Muscle layer of colon (tissue), 2 donors: ENCODE measurements around the gene DNMT3A.
"Not testable (repeated sequence)": the region's sequence is repeated elsewhere in the genome, so short reads cannot be mapped to it uniquely, and the experiment has no call there.

ENCODE experiments used
- H3K27ac ChIP-seq: one replicate; pipeline ENCODE4 v1.7.0; 2013; ENCODE audit warnings: low read depth, mild to moderate bottlenecking, low read length, moderate library complexity
- H3K27me3 ChIP-seq, 2 donors: one replicate each; pipeline ENCODE4 v1.7.0; 2013; ENCODE audit warnings: low read length in 2 of 2, mild to moderate bottlenecking in 2 of 2; ENCODE audit not compliant: insufficient read depth in 2 of 2, control insufficient read depth in 1 of 2
- H3K36me3 ChIP-seq: one replicate; pipeline ENCODE4 v1.7.0; 2013; ENCODE audit warnings: mild to moderate bottlenecking, low read length; ENCODE audit not compliant: insufficient read depth
- H3K4me1 ChIP-seq: one replicate; pipeline ENCODE4 v1.7.0; 2013; ENCODE audit warnings: mild to moderate bottlenecking, low read length; ENCODE audit not compliant: insufficient read depth
- H3K4me3 ChIP-seq, 2 donors: one replicate each; pipeline ENCODE4 v1.7.0; 2013; ENCODE audit warnings: low read length in 2 of 2, low read depth in 1 of 2, mild to moderate bottlenecking in 1 of 2, moderate library complexity in 1 of 2
- H3K9ac ChIP-seq: one replicate; pipeline ENCODE4 v1.7.0; 2013; ENCODE audit warnings: low read length
- H3K9me3 ChIP-seq: one replicate; pipeline ENCODE4 v1.7.0; 2013; ENCODE audit warnings: mild to moderate bottlenecking, low read length
- donor health status: abdominal sarcoma.
- donor health status: Adenocarcinoma of cecum.

DNMT3A gene

DNA sequence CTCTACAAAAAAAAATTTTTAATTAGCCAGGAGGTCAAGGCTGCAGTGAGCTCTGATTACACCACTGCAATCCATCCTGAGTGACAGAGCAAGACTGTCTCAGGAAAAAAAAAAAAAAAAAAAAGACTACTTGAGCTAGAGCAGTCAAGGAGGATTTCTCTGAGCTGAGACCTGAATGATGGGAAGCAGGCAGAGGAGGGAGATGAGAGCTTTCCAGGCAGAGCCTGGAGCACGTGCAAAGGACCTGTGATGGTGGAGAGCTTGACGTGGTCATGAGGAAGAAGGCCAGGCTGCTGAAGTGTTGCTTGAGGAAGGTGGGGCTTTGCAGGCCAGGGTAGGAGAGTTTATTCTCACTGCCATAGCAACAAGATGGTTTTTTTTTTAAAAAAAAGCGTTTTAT, 121.4 kb downstream of the DNMT3A start:
- Histone ChIP-seq H3K9me3 (no peaks in the 10 kb centered on the region), H3K9ac (no peak overlapping the region), H3K27me3 (no peaks in the 10 kb centered on the region), H3K4me1 (no peaks in the 10 kb centered on the region), H3K4me3 (no peak overlapping the region), H3K36me3 (no peaks in the 10 kb centered on the region), H3K27ac (no peak overlapping the region)

DNA sequence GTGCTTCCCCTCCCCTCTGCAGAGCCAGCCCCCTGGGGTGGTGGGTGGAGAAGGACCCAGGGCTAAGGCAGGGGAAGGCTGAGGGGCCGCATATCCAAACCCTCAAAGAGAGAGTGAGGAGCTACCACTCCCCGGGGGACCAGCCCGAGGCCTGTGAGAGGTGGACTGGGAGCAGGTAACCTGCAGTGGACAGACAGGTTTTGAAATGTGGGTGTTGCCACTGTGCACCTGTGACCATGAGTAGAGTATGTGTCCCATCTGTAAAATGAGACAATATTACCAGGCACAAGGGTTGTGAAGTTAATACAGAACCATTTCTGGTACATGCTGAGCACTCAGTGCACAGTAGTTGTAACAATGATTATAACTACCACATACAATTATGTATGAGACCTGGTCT, 122.1 kb downstream of the DNMT3A start:
- Histone ChIP-seq H3K4me1 (no peaks in the 10 kb centered on the region), H3K36me3 (no peaks in the 10 kb centered on the region), H3K27me3 (no peaks in the 10 kb centered on the region), H3K9me3 (no peaks in the 10 kb centered on the region), H3K27ac (no peak overlapping the region), H3K9ac (no peak overlapping the region), H3K4me3 (no peak overlapping the region)

DNA sequence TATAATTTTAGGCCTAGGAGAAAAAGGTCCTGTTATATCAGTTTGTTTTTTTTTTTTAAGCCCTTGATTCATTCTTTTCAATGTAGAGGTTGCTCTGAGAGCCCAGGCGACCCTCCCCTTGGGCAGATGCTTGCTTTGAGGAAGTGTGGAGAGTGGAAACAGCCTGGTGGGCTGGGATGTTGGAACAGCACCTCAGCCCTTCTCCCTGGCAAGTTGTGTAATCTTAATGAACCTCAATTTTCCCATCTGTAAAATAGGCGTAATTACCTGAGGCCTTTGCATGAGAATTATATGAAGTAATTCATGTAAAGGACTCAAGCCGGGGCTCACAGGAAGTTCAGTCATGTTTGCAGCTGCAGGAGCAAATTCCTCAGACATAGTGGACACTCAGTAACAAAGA, 123.6 kb downstream of the DNMT3A start:
- Histone ChIP-seq H3K4me1 (no peaks in the 10 kb centered on the region), H3K9ac (no peak overlapping the region), H3K36me3 (no peaks in the 10 kb centered on the region), H3K9me3 (no peaks in the 10 kb centered on the region), H3K27ac (no peak overlapping the region), H3K27me3 (no peaks in the 10 kb centered on the region), H3K4me3 (no peak overlapping the region)

DNA sequence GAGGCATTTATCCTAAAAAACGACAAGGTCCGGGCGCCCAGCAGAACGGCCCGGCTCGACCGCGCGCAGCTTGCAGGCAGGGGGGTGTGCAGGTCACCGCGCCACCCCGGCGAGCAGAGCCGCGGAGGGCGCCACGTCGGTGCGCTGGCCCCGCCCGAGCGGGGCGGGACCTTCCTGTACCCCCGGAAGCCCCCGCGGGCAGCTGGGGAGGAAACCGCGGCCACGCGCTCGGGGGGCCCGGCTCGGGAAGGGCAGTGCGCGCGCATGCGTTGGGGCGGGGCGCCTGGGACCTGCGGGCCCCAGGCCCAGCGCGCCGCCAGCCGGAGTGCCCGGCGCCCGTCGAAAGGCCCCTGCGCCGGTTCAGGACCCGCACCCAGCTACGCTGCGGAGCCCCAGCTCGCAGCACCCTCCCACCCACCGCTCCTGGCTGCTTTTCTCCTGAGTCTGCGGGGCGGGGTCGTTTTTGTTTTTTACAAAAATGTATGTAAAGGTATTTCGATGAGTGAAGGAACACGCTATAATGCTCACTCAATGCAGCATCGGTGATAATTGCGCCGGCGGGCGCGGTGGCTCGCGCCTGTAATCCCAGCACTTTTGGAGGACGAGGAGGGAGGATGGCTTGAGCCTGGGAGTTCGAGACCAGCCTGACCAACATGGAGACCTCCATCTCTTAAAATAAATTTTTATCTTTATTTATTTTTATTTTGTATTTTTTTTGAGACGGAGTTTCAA, 125.6 kb downstream of the DNMT3A start:
- H3K36me3 ChIP-seq, result no peaks in the 10 kb centered on the region
- H3K9me3 ChIP-seq, result no peaks in the 10 kb centered on the region
- no peaks in the 10 kb centered on the region for H3K27me3 ChIP-seq
- H3K4me3 ChIP-seq, result peak overlapping the region; percentile 37 to 63
- no peaks in the 10 kb centered on the region for H3K4me1 ChIP-seq
- H3K9ac ChIP-seq, result no peak overlapping the region
- H3K27ac ChIP-seq, result peak overlapping the region; percentile 49

DNA sequence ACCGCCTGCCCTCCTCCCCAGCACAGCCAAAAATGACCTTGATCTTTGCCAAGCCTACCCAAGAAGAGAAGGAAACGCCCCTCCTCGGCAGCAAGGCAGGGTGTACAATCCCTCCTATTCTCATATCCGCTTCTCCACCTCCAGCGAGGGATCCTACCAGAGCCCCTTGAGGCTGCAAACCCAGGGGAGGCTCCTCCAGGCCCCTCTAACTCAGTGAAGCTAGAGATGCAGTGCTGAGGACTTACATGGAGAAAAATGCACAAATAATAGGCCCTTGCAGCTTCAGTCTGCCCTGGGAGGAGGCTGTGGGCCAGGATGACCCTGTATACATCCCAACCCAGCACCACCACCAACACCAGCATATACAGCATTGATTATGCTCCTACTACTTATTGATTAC, 126.5 kb downstream of the DNMT3A start:
- H3K4me3 ChIP-seq, result no peak overlapping the region
- H3K4me1 ChIP-seq, result no peaks in the 10 kb centered on the region
- H3K27me3 ChIP-seq, result no peaks in the 10 kb centered on the region
- no peak overlapping the region for H3K9ac ChIP-seq
- H3K9me3 ChIP-seq, result no peaks in the 10 kb centered on the region
- no peaks in the 10 kb centered on the region for H3K36me3 ChIP-seq
- no peak overlapping the region for H3K27ac ChIP-seq

DNA sequence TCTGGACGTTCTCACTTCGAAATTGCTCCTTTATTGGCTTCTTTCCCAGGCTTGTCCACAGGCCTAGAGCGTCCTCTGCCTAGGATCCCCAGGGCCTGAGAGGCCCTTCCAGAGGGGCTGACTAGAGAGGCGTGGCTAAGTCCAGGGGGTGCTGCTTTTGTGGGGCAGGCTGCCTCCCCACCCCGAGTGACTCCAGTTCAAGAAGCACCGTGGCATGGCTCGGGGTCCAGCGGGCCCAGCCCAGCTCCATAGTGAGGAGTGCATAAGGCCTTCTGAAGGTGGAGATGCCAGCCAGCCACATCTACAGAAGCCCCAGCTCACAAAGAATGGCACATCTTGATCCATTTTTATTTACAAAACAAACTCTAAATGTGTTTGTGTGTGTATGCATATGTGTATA, 128.5 kb downstream of the DNMT3A start:
- H3K4me1 ChIP-seq, result no peaks in the 10 kb centered on the region
- H3K36me3 ChIP-seq, result no peaks in the 10 kb centered on the region
- no peak overlapping the region for H3K9ac ChIP-seq
- H3K27ac ChIP-seq, result no peak overlapping the region
- no peaks in the 10 kb centered on the region for H3K9me3 ChIP-seq
- no peaks in the 10 kb centered on the region for H3K27me3 ChIP-seq
- H3K4me3 ChIP-seq, result no peak overlapping the region

DNA sequence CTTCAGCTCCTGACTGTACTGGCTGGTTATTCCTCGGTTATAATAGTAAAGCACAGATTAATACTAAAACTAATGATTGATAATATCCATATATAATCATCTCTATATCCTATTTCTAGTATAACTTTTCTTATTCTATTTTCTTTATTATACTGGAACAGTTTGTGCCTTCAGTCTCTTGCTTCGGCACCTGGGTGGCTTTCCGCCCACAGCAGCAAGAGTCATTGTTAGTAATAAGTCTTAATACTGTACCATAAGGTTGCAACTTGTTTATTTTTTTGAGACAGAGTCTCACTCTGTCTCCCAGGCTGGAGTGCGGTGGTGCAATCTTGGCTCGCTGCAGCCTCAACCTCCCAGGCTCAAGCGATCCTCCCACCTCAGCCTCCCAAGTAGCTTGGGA, 130.8 kb downstream of the DNMT3A start:
- not testable (repeated sequence) for H3K4me1 ChIP-seq

DNA sequence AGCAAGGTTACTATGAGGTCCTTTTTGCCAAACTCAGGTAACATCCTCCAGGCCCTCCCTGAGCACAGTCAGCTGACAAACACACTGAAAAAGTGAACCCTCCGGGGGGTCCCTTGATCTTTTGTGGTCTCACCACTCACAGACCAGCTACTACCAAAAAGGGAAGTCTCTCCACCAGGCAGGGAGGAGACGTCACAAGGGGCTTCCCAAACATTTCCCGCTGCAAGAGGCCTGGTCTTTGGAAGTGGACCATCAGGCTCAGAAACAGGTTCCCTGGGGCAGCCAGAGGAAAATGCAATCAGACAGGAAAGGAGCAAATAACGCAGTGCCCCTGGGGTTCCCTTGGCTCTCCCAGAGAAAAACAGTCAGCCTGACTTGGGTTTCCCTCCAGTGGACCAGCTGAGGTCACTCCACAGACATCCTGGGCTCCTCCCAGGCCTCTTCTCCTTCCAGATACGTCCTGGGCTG, 134.6 kb downstream of the DNMT3A start:
- H3K27me3 ChIP-seq, result peaks cover 0 to 5% of the 10 kb centered on the region in 2 donors

More for the DNA sequence above, 130.8 kb downstream of the DNMT3A start:
- not testable (repeated sequence) for H3K36me3 ChIP-seq, H3K9ac ChIP-seq, H3K9me3 ChIP-seq, H3K27ac ChIP-seq, H3K27me3 ChIP-seq, H3K4me3 ChIP-seq

DNA sequence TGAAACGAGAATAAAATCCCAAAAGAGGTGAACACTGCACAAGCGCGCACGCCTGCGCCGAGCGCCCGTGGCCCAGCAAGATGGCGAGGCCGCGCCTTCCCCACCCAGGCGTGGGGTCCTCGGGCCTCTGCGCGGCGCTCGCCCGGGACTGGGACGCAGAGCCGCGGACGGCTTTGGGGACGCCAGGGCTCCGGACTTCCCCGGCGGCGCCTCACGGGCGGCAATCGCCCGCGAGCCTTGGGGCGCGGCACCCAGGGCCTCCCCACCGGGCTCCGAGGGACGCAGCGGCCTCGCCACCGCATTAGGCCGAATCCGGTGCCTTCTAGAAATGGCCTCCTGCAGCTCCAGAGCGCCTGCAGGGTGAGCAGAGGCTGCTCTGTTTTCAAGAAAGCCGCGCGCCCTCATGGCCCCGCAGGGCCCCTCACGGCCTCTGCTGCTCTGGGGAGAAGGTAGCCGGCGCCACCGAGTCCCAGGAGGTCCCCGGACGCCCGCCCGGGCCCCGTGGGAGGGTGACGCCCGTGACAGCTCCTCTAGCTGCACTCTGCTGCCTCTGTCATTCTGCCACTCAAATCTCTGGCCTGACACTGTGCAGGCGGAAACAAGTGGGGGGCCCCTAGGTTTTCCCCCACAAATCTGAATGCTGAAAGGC, 137.4 kb downstream of the DNMT3A start:
- Histone ChIP-seq H3K4me1 (no peaks in the 10 kb centered on the region), H3K36me3 (no peaks in the 10 kb centered on the region), H3K9ac (no peak overlapping the region), H3K27ac (no peak overlapping the region), H3K9me3 (no peaks in the 10 kb centered on the region), H3K27me3 (peaks cover 0 to 5% of the 10 kb centered on the region in 2 donors), H3K4me3 (no peak overlapping the region)

More for the DNA sequence above, 134.6 kb downstream of the DNMT3A start:
- no peaks in the 10 kb centered on the region for H3K4me1 ChIP-seq
- no peak overlapping the region for H3K4me3 ChIP-seq
- no peaks in the 10 kb centered on the region for H3K36me3 ChIP-seq
- no peak overlapping the region for H3K27ac ChIP-seq
- H3K9ac ChIP-seq, result no peak overlapping the region
- H3K9me3 ChIP-seq, result no peaks in the 10 kb centered on the region

DNA sequence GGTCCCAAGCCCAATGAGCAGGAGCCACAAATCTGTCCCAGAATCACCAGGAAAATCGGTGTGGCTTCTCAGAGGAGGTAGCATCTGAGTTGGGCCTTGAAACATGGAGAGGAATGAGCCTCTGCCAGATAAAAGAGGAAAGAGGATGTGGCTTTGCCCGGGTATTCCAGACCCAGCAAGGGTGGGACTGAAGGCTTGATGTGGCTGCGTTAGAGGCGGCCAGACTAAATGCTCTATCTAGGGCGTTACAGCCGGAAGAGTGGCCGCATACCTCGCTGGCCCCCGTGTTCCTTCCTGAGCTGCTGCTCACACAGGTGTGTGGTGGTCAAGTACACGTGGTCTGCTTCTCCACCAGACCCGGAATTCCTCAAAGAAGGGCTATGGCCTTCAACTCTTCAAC, 139.4 kb downstream of the DNMT3A start:
- Histone ChIP-seq H3K9ac (no peak overlapping the region), H3K27me3 (peaks cover 0 to 5% of the 10 kb centered on the region in 2 donors), H3K4me3 (no peak overlapping the region), H3K9me3 (no peaks in the 10 kb centered on the region), H3K36me3 (no peaks in the 10 kb centered on the region), H3K4me1 (no peaks in the 10 kb centered on the region), H3K27ac (no peak overlapping the region)

DNA sequence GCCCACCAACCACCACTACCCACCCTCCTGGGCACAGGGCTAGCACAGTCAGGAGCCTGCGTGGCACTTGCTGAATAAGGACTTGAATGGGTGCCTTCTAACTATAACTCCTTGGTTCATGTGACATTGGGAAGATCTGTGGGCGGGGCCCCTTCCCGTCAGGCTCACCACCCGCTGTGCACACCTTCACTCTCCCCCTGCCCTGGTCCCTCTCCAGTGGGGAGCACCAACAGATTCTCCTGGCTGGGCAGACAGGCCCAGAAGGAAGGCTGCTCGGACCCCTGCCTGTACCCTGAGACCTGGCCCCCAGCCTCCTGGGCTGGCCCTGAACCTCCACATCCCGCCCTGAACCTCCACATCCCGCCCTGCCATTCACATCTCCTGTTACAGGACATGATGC, 139.9 kb downstream of the DNMT3A start:
- peaks cover 0 to 5% of the 10 kb centered on the region in 2 donors for H3K27me3 ChIP-seq
- no peaks in the 10 kb centered on the region for H3K36me3 ChIP-seq
- no peak overlapping the region for H3K4me3 ChIP-seq
- no peaks in the 10 kb centered on the region for H3K4me1 ChIP-seq
- no peak overlapping the region for H3K27ac ChIP-seq
- no peak overlapping the region for H3K9ac ChIP-seq
- H3K9me3 ChIP-seq, result no peaks in the 10 kb centered on the region

DNA sequence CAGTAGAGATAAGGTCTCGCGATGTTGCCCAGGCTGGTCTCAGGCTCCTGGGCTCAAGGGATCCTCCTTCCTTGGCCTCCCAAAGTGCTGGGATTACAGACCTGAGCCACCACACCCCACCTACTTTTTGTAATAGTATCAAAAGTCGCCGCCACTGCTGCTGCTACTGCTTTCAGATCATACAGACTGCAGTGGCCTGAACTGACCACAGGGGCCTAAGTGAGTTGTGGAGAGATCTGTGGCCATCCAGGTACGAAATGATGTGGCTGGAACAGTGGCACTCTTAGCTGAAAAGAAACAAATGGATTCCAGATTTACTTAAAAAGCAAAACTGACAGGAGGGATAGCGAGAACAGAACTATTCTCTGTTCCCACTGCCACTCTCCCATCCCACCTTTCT, 140.5 kb downstream of the DNMT3A start:
- peaks cover 4% of the 10 kb centered on the region for H3K4me1 ChIP-seq
- no peak overlapping the region for H3K9ac ChIP-seq
- no peaks in the 10 kb centered on the region for H3K9me3 ChIP-seq
- no peaks in the 10 kb centered on the region for H3K36me3 ChIP-seq
- no peak overlapping the region for H3K4me3 ChIP-seq
- H3K27ac ChIP-seq, result no peak overlapping the region
- H3K27me3 ChIP-seq, result peaks cover 0 to 5% of the 10 kb centered on the region in 2 donors
